ENCODE results near the gene TES. TPM values are rescaled to one million over a fixed set of nuclear protein-coding genes. Genes with fewer than 3 reads are reported as not detected.

Gene TES
- total and polyA plus RNA-seq, 2 experiments from 2014 or later = 37.3 to 38.3 TPM

DNA sequence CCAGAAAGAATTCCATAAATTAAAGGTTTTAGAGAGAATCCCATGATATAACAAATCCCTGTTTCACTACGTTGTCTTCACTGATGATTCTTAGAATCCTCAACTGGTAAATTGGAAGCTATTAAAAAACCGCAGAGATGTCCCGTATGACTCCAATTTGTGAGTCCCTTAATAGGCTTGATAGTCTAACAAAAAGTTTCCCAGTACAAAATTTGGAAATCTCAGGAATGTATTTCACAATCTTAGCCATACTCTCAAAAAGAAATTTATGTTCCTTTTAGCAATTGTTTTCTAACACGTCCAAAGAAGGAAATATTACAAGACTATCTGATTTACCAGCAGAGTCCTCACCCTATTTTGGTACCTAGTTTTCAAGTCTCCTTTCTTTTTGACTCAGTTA lies 2.5 kb downstream of the TES start (continued):
- TF ChIP-seq CREB1 (CRISPR knock-in tag; IDR thresholded peaks at IDR 0.05; ENCODE audit: low read depth) = no peak
- TF ChIP-seq POLR2AphosphoS5 (IDR thresholded peaks at IDR 0.05; ENCODE audit: low read depth) = no peak
- TF ChIP-seq, protein P1, sequence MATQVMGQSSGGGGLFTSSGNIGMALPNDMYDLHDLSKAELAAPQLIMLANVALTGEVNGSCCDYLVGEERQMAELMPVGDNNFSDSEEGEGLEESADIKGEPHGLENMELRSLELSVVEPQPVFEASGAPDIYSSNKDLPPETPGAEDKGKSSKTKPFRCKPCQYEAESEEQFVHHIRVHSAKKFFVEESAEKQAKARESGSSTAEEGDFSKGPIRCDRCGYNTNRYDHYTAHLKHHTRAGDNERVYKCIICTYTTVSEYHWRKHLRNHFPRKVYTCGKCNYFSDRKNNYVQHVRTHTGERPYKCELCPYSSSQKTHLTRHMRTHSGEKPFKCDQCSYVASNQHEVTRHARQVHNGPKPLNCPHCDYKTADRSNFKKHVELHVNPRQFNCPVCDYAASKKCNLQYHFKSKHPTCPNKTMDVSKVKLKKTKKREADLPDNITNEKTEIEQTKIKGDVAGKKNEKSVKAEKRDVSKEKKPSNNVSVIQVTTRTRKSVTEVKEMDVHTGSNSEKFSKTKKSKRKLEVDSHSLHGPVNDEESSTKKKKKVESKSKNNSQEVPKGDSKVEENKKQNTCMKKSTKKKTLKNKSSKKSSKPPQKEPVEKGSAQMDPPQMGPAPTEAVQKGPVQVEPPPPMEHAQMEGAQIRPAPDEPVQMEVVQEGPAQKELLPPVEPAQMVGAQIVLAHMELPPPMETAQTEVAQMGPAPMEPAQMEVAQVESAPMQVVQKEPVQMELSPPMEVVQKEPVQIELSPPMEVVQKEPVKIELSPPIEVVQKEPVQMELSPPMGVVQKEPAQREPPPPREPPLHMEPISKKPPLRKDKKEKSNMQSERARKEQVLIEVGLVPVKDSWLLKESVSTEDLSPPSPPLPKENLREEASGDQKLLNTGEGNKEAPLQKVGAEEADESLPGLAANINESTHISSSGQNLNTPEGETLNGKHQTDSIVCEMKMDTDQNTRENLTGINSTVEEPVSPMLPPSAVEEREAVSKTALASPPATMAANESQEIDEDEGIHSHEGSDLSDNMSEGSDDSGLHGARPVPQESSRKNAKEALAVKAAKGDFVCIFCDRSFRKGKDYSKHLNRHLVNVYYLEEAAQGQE (IDR thresholded peaks at IDR 0.05; ENCODE audit: unreplicated experiment) = no peak

DNA sequence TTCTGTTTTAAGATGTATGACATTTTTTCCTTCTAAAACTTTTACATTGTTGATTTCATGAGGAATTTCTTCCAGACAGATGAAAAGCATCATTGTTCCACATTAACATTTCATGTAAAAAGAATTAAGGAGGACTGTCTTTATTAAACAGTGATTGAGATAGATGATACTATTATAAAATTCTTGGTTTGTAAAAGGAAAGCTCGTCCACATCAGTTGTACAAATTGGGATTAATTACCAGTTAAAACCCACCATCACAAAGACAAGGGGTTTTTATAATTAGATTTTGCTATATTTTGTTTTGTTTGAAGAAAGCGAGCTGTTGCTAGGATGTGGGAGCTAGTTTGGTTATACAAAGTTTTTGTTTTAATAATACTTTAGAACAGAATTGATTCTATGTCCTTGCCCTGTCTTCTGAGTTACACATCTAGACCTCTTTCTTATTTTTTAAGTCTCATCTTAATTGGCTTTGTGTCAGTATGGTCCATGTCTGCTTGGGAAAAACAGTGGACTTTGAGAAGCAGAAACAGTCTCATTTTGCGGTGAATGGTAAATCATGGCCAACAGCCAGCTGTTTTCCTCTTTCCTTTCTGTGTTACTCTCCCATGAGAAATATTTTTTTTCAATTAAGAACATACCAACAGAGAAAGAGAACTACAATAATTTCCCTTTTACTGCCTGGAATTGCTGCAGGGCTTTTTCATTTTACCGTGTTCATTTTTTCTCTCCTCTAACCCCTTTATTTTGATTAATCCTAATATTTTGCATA lies 3.2 kb downstream of the TES start:
- Histone ChIP-seq H4K20me1 (replicated peaks; ENCODE audit: insufficient read depth) (no peaks in the 10 kb centered on the region), H3K79me2 (replicated peaks; ENCODE audit: insufficient read depth) (peaks cover 64% of the 10 kb centered on the region)

More for the DNA sequence above, 3.2 kb downstream of the TES start:
- H3K36me3 ChIP-seq (ENCODE audit: insufficient read depth) = no peaks in the 10 kb centered on the region
- DNase-seq (ENCODE audit: low spot score) (no peak), ATAC-seq (no peak)
- no peak overlapping the region for H3K4me2 ChIP-seq
- H3K27me3 Mint-ChIP-seq (ENCODE audit: insufficient read depth, low read depth, poor library complexity) = peaks cover 4% of the 10 kb centered on the region
- H3K36me3 Mint-ChIP-seq (ENCODE audit: low read depth) = no peaks in the 10 kb centered on the region
- peaks cover 7% of the 10 kb centered on the region for H3K27me3 ChIP-seq (ENCODE audit: insufficient read depth)
- TF ChIP-seq, protein P2, sequence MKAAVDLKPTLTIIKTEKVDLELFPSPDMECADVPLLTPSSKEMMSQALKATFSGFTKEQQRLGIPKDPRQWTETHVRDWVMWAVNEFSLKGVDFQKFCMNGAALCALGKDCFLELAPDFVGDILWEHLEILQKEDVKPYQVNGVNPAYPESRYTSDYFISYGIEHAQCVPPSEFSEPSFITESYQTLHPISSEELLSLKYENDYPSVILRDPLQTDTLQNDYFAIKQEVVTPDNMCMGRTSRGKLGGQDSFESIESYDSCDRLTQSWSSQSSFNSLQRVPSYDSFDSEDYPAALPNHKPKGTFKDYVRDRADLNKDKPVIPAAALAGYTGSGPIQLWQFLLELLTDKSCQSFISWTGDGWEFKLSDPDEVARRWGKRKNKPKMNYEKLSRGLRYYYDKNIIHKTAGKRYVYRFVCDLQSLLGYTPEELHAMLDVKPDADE (IDR thresholded peaks at IDR 0.05) = no peak
- TF ChIP-seq STAT1 (IDR thresholded peaks at IDR 0.05; ENCODE audit: unreplicated experiment) (no peak), ZNF114 (CRISPR knock-in tag; IDR thresholded peaks at IDR 0.05) (no peak), CREB1 (CRISPR knock-in tag; IDR thresholded peaks at IDR 0.05; ENCODE audit: low read depth) (no peak), EZH2phosphoT487 (IDR thresholded peaks at IDR 0.05; ENCODE audit: unreplicated experiment) (no peak), JUNB (IDR thresholded peaks at IDR 0.05; ENCODE audit: unreplicated experiment) (no peak), ZNF331 (CRISPR knock-in tag; IDR thresholded peaks at IDR 0.05; ENCODE audit: low read depth) (no peak), NANOG (IDR thresholded peaks at IDR 0.05; ENCODE audit: borderline replicate concordance) (no peak)
- TF ChIP-seq, protein P3, sequence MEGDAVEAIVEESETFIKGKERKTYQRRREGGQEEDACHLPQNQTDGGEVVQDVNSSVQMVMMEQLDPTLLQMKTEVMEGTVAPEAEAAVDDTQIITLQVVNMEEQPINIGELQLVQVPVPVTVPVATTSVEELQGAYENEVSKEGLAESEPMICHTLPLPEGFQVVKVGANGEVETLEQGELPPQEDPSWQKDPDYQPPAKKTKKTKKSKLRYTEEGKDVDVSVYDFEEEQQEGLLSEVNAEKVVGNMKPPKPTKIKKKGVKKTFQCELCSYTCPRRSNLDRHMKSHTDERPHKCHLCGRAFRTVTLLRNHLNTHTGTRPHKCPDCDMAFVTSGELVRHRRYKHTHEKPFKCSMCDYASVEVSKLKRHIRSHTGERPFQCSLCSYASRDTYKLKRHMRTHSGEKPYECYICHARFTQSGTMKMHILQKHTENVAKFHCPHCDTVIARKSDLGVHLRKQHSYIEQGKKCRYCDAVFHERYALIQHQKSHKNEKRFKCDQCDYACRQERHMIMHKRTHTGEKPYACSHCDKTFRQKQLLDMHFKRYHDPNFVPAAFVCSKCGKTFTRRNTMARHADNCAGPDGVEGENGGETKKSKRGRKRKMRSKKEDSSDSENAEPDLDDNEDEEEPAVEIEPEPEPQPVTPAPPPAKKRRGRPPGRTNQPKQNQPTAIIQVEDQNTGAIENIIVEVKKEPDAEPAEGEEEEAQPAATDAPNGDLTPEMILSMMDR (conservative IDR thresholded peaks at IDR 0.05; ENCODE audit: low read depth in 2 of 2) = no peak
- TF ChIP-seq, protein P4, sequence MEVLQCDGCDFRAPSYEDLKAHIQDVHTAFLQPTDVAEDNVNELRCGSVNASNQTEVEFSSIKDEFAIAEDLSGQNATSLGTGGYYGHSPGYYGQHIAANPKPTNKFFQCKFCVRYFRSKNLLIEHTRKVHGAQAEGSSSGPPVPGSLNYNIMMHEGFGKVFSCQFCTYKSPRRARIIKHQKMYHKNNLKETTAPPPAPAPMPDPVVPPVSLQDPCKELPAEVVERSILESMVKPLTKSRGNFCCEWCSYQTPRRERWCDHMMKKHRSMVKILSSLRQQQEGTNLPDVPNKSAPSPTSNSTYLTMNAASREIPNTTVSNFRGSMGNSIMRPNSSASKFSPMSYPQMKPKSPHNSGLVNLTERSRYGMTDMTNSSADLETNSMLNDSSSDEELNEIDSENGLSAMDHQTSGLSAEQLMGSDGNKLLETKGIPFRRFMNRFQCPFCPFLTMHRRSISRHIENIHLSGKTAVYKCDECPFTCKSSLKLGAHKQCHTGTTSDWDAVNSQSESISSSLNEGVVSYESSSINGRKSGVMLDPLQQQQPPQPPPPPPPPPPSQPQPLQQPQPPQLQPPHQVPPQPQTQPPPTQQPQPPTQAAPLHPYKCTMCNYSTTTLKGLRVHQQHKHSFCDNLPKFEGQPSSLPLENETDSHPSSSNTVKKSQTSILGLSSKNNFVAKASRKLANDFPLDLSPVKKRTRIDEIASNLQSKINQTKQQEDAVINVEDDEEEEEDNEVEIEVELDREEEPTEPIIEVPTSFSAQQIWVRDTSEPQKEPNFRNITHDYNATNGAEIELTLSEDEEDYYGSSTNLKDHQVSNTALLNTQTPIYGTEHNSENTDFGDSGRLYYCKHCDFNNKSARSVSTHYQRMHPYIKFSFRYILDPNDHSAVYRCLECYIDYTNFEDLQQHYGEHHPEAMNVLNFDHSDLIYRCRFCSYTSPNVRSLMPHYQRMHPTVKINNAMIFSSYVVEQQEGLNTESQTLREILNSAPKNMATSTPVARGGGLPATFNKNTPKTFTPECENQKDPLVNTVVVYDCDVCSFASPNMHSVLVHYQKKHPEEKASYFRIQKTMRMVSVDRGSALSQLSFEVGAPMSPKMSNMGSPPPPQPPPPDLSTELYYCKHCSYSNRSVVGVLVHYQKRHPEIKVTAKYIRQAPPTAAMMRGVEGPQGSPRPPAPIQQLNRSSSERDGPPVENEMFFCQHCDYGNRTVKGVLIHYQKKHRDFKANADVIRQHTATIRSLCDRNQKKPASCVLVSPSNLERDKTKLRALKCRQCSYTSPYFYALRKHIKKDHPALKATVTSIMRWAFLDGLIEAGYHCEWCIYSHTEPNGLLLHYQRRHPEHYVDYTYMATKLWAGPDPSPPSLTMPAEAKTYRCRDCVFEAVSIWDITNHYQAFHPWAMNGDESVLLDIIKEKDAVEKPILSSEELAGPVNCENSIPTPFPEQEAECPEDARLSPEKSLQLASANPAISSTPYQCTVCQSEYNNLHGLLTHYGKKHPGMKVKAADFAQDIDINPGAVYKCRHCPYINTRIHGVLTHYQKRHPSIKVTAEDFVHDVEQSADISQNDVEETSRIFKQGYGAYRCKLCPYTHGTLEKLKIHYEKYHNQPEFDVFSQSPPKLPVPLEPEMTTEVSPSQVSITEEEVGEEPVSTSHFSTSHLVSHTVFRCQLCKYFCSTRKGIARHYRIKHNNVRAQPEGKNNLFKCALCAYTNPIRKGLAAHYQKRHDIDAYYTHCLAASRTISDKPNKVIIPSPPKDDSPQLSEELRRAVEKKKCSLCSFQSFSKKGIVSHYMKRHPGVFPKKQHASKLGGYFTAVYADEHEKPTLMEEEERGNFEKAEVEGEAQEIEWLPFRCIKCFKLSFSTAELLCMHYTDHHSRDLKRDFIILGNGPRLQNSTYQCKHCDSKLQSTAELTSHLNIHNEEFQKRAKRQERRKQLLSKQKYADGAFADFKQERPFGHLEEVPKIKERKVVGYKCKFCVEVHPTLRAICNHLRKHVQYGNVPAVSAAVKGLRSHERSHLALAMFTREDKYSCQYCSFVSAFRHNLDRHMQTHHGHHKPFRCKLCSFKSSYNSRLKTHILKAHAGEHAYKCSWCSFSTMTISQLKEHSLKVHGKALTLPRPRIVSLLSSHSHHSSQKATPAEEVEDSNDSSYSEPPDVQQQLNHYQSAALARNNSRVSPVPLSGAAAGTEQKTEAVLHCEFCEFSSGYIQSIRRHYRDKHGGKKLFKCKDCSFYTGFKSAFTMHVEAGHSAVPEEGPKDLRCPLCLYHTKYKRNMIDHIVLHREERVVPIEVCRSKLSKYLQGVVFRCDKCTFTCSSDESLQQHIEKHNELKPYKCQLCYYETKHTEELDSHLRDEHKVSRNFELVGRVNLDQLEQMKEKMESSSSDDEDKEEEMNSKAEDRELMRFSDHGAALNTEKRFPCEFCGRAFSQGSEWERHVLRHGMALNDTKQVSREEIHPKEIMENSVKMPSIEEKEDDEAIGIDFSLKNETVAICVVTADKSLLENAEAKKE (CRISPR knock-in tag; IDR thresholded peaks at IDR 0.05) = no peak
- peaks cover 21% of the 10 kb centered on the region for H3K4me1 ChIP-seq (ENCODE audit: insufficient read depth)
- H3K9me2 ChIP-seq (ENCODE audit: insufficient read depth) = no peaks in the 10 kb centered on the region
- H3K4me1 Mint-ChIP-seq = peaks cover 20% of the 10 kb centered on the region; the same call in 2 of the 3 replicates
- H2AFZ ChIP-seq = no peak overlapping the region
- H3K4me3 Mint-ChIP-seq = no peak overlapping the region
- no peak overlapping the region for H3K27ac Mint-ChIP-seq
- H3K9me3 Mint-ChIP-seq = no peaks in the 10 kb centered on the region
- no peak overlapping the region for H3K4me3 ChIP-seq
- no peak overlapping the region for H3K27ac ChIP-seq (ENCODE audit: low read depth)
- peaks cover 4% of the 10 kb centered on the region; the same call in 1 of the 2 replicates for H3F3A ChIP-seq (replicated peaks; ENCODE audit: low read depth)
